Activated naive CD8-positive, alpha-beta T cell treated with anti-CD3 and anti-CD28 coated beads, Interleukin-2, amount 50 U/mL, for 24 hours (primary cell): Measurements from ENCODE around the gene CFAP20DC.
"Not testable (repeated sequence)": the region's sequence is repeated elsewhere in the genome, so short reads cannot be mapped to it uniquely, and the experiment has no call there.

Experiments
- ATAC-seq: fragments of 150-1000 bp; cut with Tn5 transposase; one replicate; pipeline ENCODE4 v1.10.0; 2021
- DNase-seq: peaks from one replicate; pipeline ENCODE4 v3.0.0; 2021
- H3K27ac Mint-ChIP-seq: one replicate; pipeline ENCODE4 v1.8.0; 2021; ENCODE audit warnings: mild to moderate bottlenecking, mixed read lengths
- H3K27me3 Mint-ChIP-seq: one replicate; pipeline ENCODE4 v1.8.0; 2021; ENCODE audit warnings: mixed read lengths
- H3K36me3 Mint-ChIP-seq: one replicate; pipeline ENCODE4 v1.8.0; 2021; ENCODE audit warnings: low read depth, mixed read lengths
- H3K4me1 Mint-ChIP-seq: one replicate; pipeline ENCODE4 v1.8.0; 2021; ENCODE audit warnings: mixed read lengths
- H3K4me3 Mint-ChIP-seq: one replicate; pipeline ENCODE4 v1.8.0; 2021; ENCODE audit warnings: mild to moderate bottlenecking, moderate library complexity, mixed read lengths
- H3K9me3 Mint-ChIP-seq: one replicate; pipeline ENCODE4 v1.8.0; 2021; ENCODE audit warnings: mixed read lengths

Gene CFAP20DC

GRCh38 chr3:58999134-58999773 is 50.6 kb downstream of the CFAP20DC start:
- peaks cover 2% of the 10 kb centered on the region for H3K27me3 Mint-ChIP-seq
- H3K4me3 Mint-ChIP-seq = no peak overlapping the region
- DNase-seq = no peak
- no peaks in the 10 kb centered on the region for H3K36me3 Mint-ChIP-seq
- H3K4me1 Mint-ChIP-seq = no peaks in the 10 kb centered on the region
- no peak for ATAC-seq
- no peak overlapping the region for H3K27ac Mint-ChIP-seq
- no peaks in the 10 kb centered on the region for H3K9me3 Mint-ChIP-seq

- Mint-ChIP-seq H3K4me1 (no peaks in the 10 kb centered on the region), H3K27ac (no peak overlapping the region), H3K9me3 (no peaks in the 10 kb centered on the region), H3K27me3 (peaks cover 2% of the 10 kb centered on the region), H3K4me3 (no peak overlapping the region), H3K36me3 (no peaks in the 10 kb centered on the region)
- DNase-seq = no peak
- peak; percentile 89 for ATAC-seq
Observed at GRCh38 chr3:58998476-58999117, 51.2 kb downstream of the CFAP20DC start.

GRCh38 chr3:58996730-58997129 is 53.1 kb downstream of the CFAP20DC start:
- Mint-ChIP-seq H3K27me3 (peaks cover 6% of the 10 kb centered on the region), H3K4me1 (no peaks in the 10 kb centered on the region), H3K4me3 (no peak overlapping the region), H3K9me3 (no peaks in the 10 kb centered on the region), H3K36me3 (no peaks in the 10 kb centered on the region), H3K27ac (no peak overlapping the region)
- ATAC-seq (no peak), DNase-seq (no peak)

- Mint-ChIP-seq H3K9me3 (no peaks in the 10 kb centered on the region), H3K27ac (no peak overlapping the region), H3K36me3 (no peaks in the 10 kb centered on the region), H3K27me3 (peaks cover 4% of the 10 kb centered on the region), H3K4me1 (no peaks in the 10 kb centered on the region), H3K4me3 (no peak overlapping the region)
- peak; percentile 5 for DNase-seq
- no peak for ATAC-seq
Observed at GRCh38 chr3:58994746-58995330, 55.0 kb downstream of the CFAP20DC start.

- no peaks in the 10 kb centered on the region for H3K36me3 Mint-ChIP-seq
- H3K9me3 Mint-ChIP-seq = no peaks in the 10 kb centered on the region
- no peak overlapping the region for H3K4me3 Mint-ChIP-seq
- ATAC-seq (no peak), DNase-seq (no peak)
- no peaks in the 10 kb centered on the region for H3K4me1 Mint-ChIP-seq
- no peak overlapping the region for H3K27ac Mint-ChIP-seq
- peaks cover 4% of the 10 kb centered on the region for H3K27me3 Mint-ChIP-seq
Observed at GRCh38 chr3:58993547-58993946, 56.3 kb downstream of the CFAP20DC start.

- peaks cover 9% of the 10 kb centered on the region for H3K27me3 Mint-ChIP-seq
- DNase-seq = no peak
- no peaks in the 10 kb centered on the region for H3K36me3 Mint-ChIP-seq
- no peaks in the 10 kb centered on the region for H3K4me1 Mint-ChIP-seq
- H3K4me3 Mint-ChIP-seq = no peak overlapping the region
- no peaks in the 10 kb centered on the region for H3K9me3 Mint-ChIP-seq
- no peak for ATAC-seq
- H3K27ac Mint-ChIP-seq = no peak overlapping the region
Observed at GRCh38 chr3:58991623-58992022, 58.2 kb downstream of the CFAP20DC start.

- H3K4me1 Mint-ChIP-seq = no peaks in the 10 kb centered on the region
- H3K27me3 Mint-ChIP-seq = peaks cover 10% of the 10 kb centered on the region
- DNase-seq (no peak), ATAC-seq (no peak)
- no peak overlapping the region for H3K27ac Mint-ChIP-seq
- no peak overlapping the region for H3K4me3 Mint-ChIP-seq
- no peaks in the 10 kb centered on the region for H3K36me3 Mint-ChIP-seq
- no peaks in the 10 kb centered on the region for H3K9me3 Mint-ChIP-seq
Observed at GRCh38 chr3:58991026-58991425, 58.8 kb downstream of the CFAP20DC start.

GRCh38 chr3:58989955-58990354 is 59.9 kb downstream of the CFAP20DC start:
- H3K36me3 Mint-ChIP-seq = no peaks in the 10 kb centered on the region
- no peak overlapping the region for H3K27ac Mint-ChIP-seq
- H3K27me3 Mint-ChIP-seq = peaks cover 14% of the 10 kb centered on the region
- DNase-seq (no peak), ATAC-seq (no peak)
- H3K4me1 Mint-ChIP-seq = no peaks in the 10 kb centered on the region
- no peaks in the 10 kb centered on the region for H3K9me3 Mint-ChIP-seq
- H3K4me3 Mint-ChIP-seq = no peak overlapping the region

GRCh38 chr3:58989163-58989562 is 60.7 kb downstream of the CFAP20DC start:
- peaks cover 14% of the 10 kb centered on the region for H3K27me3 Mint-ChIP-seq
- H3K9me3 Mint-ChIP-seq = no peaks in the 10 kb centered on the region
- DNase-seq = no peak
- no peak overlapping the region for H3K4me3 Mint-ChIP-seq
- no peak overlapping the region for H3K27ac Mint-ChIP-seq
- H3K36me3 Mint-ChIP-seq = no peaks in the 10 kb centered on the region
- H3K4me1 Mint-ChIP-seq = no peaks in the 10 kb centered on the region
- no peak for ATAC-seq

GRCh38 chr3:58988041-58988440 is 61.8 kb downstream of the CFAP20DC start:
- DNase-seq = no peak
- H3K27me3 Mint-ChIP-seq = peaks cover 10% of the 10 kb centered on the region

GRCh38 chr3:58986654-58987053 is 63.2 kb downstream of the CFAP20DC start:
- Mint-ChIP-seq H3K27ac (no peak overlapping the region), H3K27me3 (peaks cover 12% of the 10 kb centered on the region), H3K4me1 (no peaks in the 10 kb centered on the region), H3K4me3 (no peak overlapping the region), H3K9me3 (no peaks in the 10 kb centered on the region), H3K36me3 (no peaks in the 10 kb centered on the region)
- no peak for ATAC-seq
- DNase-seq = no peak

More at GRCh38 chr3:58988041-58988440, 61.8 kb downstream of the CFAP20DC start:
- no peaks in the 10 kb centered on the region for H3K4me1 Mint-ChIP-seq
- H3K9me3 Mint-ChIP-seq = no peaks in the 10 kb centered on the region
- no peak for ATAC-seq
- H3K36me3 Mint-ChIP-seq = no peaks in the 10 kb centered on the region
- H3K4me3 Mint-ChIP-seq = no peak overlapping the region
- H3K27ac Mint-ChIP-seq = no peak overlapping the region

- no peak for ATAC-seq
- no peaks in the 10 kb centered on the region for H3K4me1 Mint-ChIP-seq
- H3K27ac Mint-ChIP-seq = no peak overlapping the region
- no peaks in the 10 kb centered on the region for H3K9me3 Mint-ChIP-seq
- H3K27me3 Mint-ChIP-seq = peaks cover 1% of the 10 kb centered on the region
- DNase-seq = no peak
- no peak overlapping the region for H3K4me3 Mint-ChIP-seq
- H3K36me3 Mint-ChIP-seq = no peaks in the 10 kb centered on the region
Observed at GRCh38 chr3:58979840-58980239, 70.0 kb downstream of the CFAP20DC start.

GRCh38 chr3:58973796-58974195 is 76.0 kb downstream of the CFAP20DC start:
- ATAC-seq (no peak), DNase-seq (no peak)
- H3K4me3 Mint-ChIP-seq = no peak overlapping the region
- no peaks in the 10 kb centered on the region for H3K36me3 Mint-ChIP-seq
- no peaks in the 10 kb centered on the region for H3K27me3 Mint-ChIP-seq
- no peak overlapping the region for H3K27ac Mint-ChIP-seq
- H3K4me1 Mint-ChIP-seq = no peaks in the 10 kb centered on the region
- no peaks in the 10 kb centered on the region for H3K9me3 Mint-ChIP-seq

GRCh38 chr3:58967866-58968265 is 82.0 kb downstream of the CFAP20DC start:
- not testable (repeated sequence) for H3K27me3 Mint-ChIP-seq, H3K36me3 Mint-ChIP-seq, H3K27ac Mint-ChIP-seq, H3K9me3 Mint-ChIP-seq, DNase-seq, H3K4me1 Mint-ChIP-seq, ATAC-seq, H3K4me3 Mint-ChIP-seq

GRCh38 chr3:58965865-58966264 is 84.0 kb downstream of the CFAP20DC start:
- Mint-ChIP-seq H3K9me3 (no peaks in the 10 kb centered on the region), H3K27ac (no peak overlapping the region), H3K36me3 (no peaks in the 10 kb centered on the region), H3K27me3 (no peaks in the 10 kb centered on the region), H3K4me1 (no peaks in the 10 kb centered on the region), H3K4me3 (no peak overlapping the region)
- DNase-seq (no peak), ATAC-seq (no peak)
